NCI-H748 (cell line): ENCODE results near the gene CSDE1.
A peak's percentile ranks its signal among the peaks of the same experiment; 100 is the strongest.

Experiments
- DNase-seq: peaks from one replicate; lab custom pipeline; 2025; ENCODE audit not compliant: unreplicated experiment; lab: John Stamatoyannopoulos, UW

CSDE1 gene

GRCh38 chr1:114750780-114751179, 7.0 kb downstream of the CSDE1 start:
- no peak for DNase-seq

GRCh38 chr1:114749835-114750234, 7.9 kb downstream of the CSDE1 start:
- no peak for DNase-seq

GRCh38 chr1:114746450-114747121, 11.2 kb downstream of the CSDE1 start:
- no peak for DNase-seq

- DNase-seq: no peak
These were observed 12.5 kb downstream of the CSDE1 start for GRCh38 chr1:114745291-114745690.

- DNase-seq: no peak
These were observed 15.6 kb downstream of the CSDE1 start for GRCh38 chr1:114741963-114742746.

GRCh38 chr1:114740331-114740730, 17.5 kb downstream of the CSDE1 start:
- no peak for DNase-seq

- no peak for DNase-seq
These were observed 20.4 kb downstream of the CSDE1 start for GRCh38 chr1:114737314-114737849.

GRCh38 chr1:114735479-114735878, 22.3 kb downstream of the CSDE1 start:
- no peak for DNase-seq

- DNase-seq: no peak
These were observed 28.0 kb downstream of the CSDE1 start for GRCh38 chr1:114729782-114730181.

- DNase-seq: no peak
These were observed 29.2 kb downstream of the CSDE1 start for GRCh38 chr1:114728553-114728952.

- no peak for DNase-seq
These were observed 32.6 kb downstream of the CSDE1 start for GRCh38 chr1:114725230-114725629.

GRCh38 chr1:114723915-114724314, 33.9 kb downstream of the CSDE1 start:
- no peak for DNase-seq

GRCh38 chr1:114723457-114723856, 34.3 kb downstream of the CSDE1 start:
- no peak for DNase-seq

GRCh38 chr1:114720492-114720891, 37.3 kb downstream of the CSDE1 start:
- DNase-seq: no peak

GRCh38 chr1:114719424-114719787, 38.4 kb downstream of the CSDE1 start:
- DNase-seq: no peak

- no peak for DNase-seq
These were observed 38.9 kb downstream of the CSDE1 start for GRCh38 chr1:114718661-114719423.

GRCh38 chr1:114716304-114717170, 41.2 kb downstream of the CSDE1 start, which contains the start of gene NRAS:
NRAS (minus strand) TSS chr1:114716771; CDS start chr1:114716160, 611 bp downstream.
- peak; percentile 92 for DNase-seq

- no peak for DNase-seq
These were observed 41.9 kb downstream of the CSDE1 start for GRCh38 chr1:114715952-114716303.

GRCh38 chr1:114712977-114713376, 44.8 kb downstream of the CSDE1 start:
- no peak for DNase-seq

GRCh38 chr1:114710360-114710759, 47.4 kb downstream of the CSDE1 start:
- no peak for DNase-seq

GRCh38 chr1:114707604-114708003, 50.2 kb downstream of the CSDE1 start:
- no peak for DNase-seq
